HepG2 (cell line): Measurements from ENCODE around the gene SNX24. TPM values are rescaled to one million over a fixed set of nuclear protein-coding genes. Genes with fewer than 3 reads are reported as not detected.

ENCODE experiments used
- ATAC-seq: fragments of 200-7000 bp; cut with Tn5 transposase; 3 replicates; pipeline ENCODE4 v1.9.1; 2020; ENCODE audit warnings: mild to moderate bottlenecking, moderate library complexity
- BruUV-seq: library from RNA; stranded (reverse); fragments of 400-500 nt; replicated peaks from 2 replicates; lab custom pipeline; 2021; lab: Mats Ljungman, UMichigan
- CTCF ChIA-PET: fragments of 300-600 bp; formaldehyde crosslinking; extraction: SDS; loops from one replicate; lab custom pipeline; 2021; ENCODE audit warnings: low total read pairs, inconsistent platforms, low intra/inter-chr PET ratio; lab: Yijun Ruan, JAX
- POLR2A ChIA-PET: fragments of 350-600 bp; sonication (Branson Sonifier 250); formaldehyde crosslinking; loops from one replicate; lab custom pipeline; 2020; ENCODE audit warnings: antibody characterized with exemption, inconsistent platforms; lab: Yijun Ruan, JAX
- DNase-seq: peaks from one replicate; pipeline ENCODE4 v3.0.0-alpha.2; 2015; ENCODE audit warnings: low spot score
- FAIRE-seq: peaks from 3 replicates; lab custom pipeline; 2011; peaks lifted over from hg19 to GRCh38; lab: Jason Lieb, UNC
- H2AFZ ChIP-seq: one replicate; pipeline ENCODE4 v1.6.1; 2011; ENCODE audit warnings: low read length, inconsistent platforms
- H3K27ac ChIP-seq: fragments of 300-600 bp; 3 replicates; pipeline ENCODE4 v1.8.0; 2011; ENCODE audit warnings: mixed run types, mild to moderate bottlenecking, mixed read lengths, low read length, inconsistent platforms; ENCODE audit not compliant: insufficient read depth; ENCODE audit errors: extremely low read length
- H3K27me3 ChIP-seq, 2 experiments: fragments of 200-600 bp in 1 of 2; 2 replicates in 1 of 2; 3 replicates in 1 of 2; pipeline versions ENCODE4 v1.6.0 to v1.8.0; 2011; ENCODE audit warnings: low read length in 2 of 2, mild to moderate bottlenecking in 2 of 2, moderate library complexity in 2 of 2, inconsistent platforms in 1 of 2; ENCODE audit not compliant: insufficient read depth in 2 of 2, control insufficient read depth in 1 of 2
- H3K36me3 ChIP-seq, 2 experiments: fragments of 200-600 bp in 1 of 2; replicated peaks in 1 of 2; 2 replicates in 1 of 2; 3 replicates in 1 of 2; pipeline versions ENCODE4 v1.5.1 to v1.8.0; 2011; ENCODE audit warnings: low read length in 2 of 2, inconsistent platforms in 1 of 2; ENCODE audit not compliant: insufficient read depth in 2 of 2, control insufficient read depth in 1 of 2
- H3K4me1 ChIP-seq: 2 replicates; pipeline ENCODE4 v1.5.1; 2012; ENCODE audit warnings: low read length, inconsistent platforms; ENCODE audit not compliant: insufficient read depth
- H3K4me2 ChIP-seq: 2 replicates; pipeline ENCODE4 v1.6.0; 2011; ENCODE audit warnings: low read depth, low read length, inconsistent platforms
- H3K4me3 ChIP-seq, 3 experiments: fragments of 200-600 bp in 1 of 3; sonication (generic), shearing (Covaris generic) in 1 of 3; replicated peaks in 1 of 3; 2 replicates each; pipeline ENCODE4 v1.5.1; 2011 to 2016; ENCODE audit warnings: low read length in 3 of 3, inconsistent platforms in 2 of 3, low read depth in 2 of 3, mild to moderate bottlenecking in 2 of 3, control low read depth in 1 of 3, mixed read lengths in 1 of 3; ENCODE audit not compliant: insufficient read depth in 1 of 3
- H3K79me2 ChIP-seq: one replicate; pipeline ENCODE4 v1.6.1; 2011; ENCODE audit warnings: low read length, inconsistent platforms; ENCODE audit not compliant: insufficient read depth
- H3K9ac ChIP-seq: 2 replicates; pipeline ENCODE4 v1.6.0; 2011; ENCODE audit warnings: mild to moderate bottlenecking, low read depth, low read length, inconsistent platforms; ENCODE audit not compliant: insufficient read depth
- H3K9me3 ChIP-seq: 2 replicates; pipeline ENCODE4 v1.5.1; 2012; ENCODE audit warnings: mild to moderate bottlenecking, low read length
- H4K20me1 ChIP-seq: 2 replicates; pipeline ENCODE4 v1.6.0; 2011; ENCODE audit warnings: inconsistent platforms, mild to moderate bottlenecking, low read length, moderate library complexity; ENCODE audit not compliant: insufficient read depth
- HCFC1 ChIP-seq: fragments of 150-350 bp; IDR thresholded peaks from 2 replicates; pipeline ENCODE4 v1.6.1; 2014; ENCODE audit warnings: low read depth, low read length
- LCORL ChIP-seq, 2 experiments: fragments of 450-650 bp in 1 of 2; sonication (generic) in 1 of 2; formaldehyde crosslinking in 1 of 2; IDR thresholded peaks; 2 replicates each; pipeline versions ENCODE4 v1.5.0 to v1.6.1; 2017 to 2020; ENCODE audit warnings: antibody characterized with exemption in 1 of 2, missing genetic modification reagents in 1 of 2
- NAIF1 ChIP-seq: sonication (generic); formaldehyde crosslinking; IDR thresholded peaks from 2 replicates; pipeline ENCODE4 v1.5.0; 2020; ENCODE audit warnings: mild to moderate bottlenecking, missing genetic modification reagents, borderline replicate concordance
- PAXIP1 ChIP-seq: sonication (generic); formaldehyde crosslinking; conservative IDR thresholded peaks from 2 replicates; pipeline ENCODE4 v1.4.0; 2020; ENCODE audit warnings: mild to moderate bottlenecking, missing genetic modification reagents, moderate library complexity
- PHF21A ChIP-seq: sonication (generic); formaldehyde crosslinking; IDR thresholded peaks from 2 replicates; pipeline ENCODE4 v1.5.0; 2020; ENCODE audit warnings: mild to moderate bottlenecking, missing genetic modification reagents
- PITX1 ChIP-seq: sonication (generic); formaldehyde crosslinking; IDR thresholded peaks from 2 replicates; pipeline ENCODE4 v1.5.1; 2020; ENCODE audit warnings: mild to moderate bottlenecking, missing genetic modification reagents
- PLRG1 ChIP-seq: fragments of 450-650 bp; conservative IDR thresholded peaks from 2 replicates; pipeline ENCODE4 v1.6.1; 2016
- RBM22 ChIP-seq: fragments of 200-400 bp; formaldehyde crosslinking; optimal IDR thresholded peaks from 2 replicates; pipeline ENCODE3; 2017; ENCODE audit warnings: mild to moderate bottlenecking, low read length, moderate library complexity
- TERF1 ChIP-seq: sonication (generic); formaldehyde crosslinking; IDR thresholded peaks from 2 replicates; pipeline ENCODE4 v1.8.0; 2022; ENCODE audit warnings: mild to moderate bottlenecking, missing genetic modification reagents, moderate library complexity
- TP53 ChIP-seq: sonication (generic); formaldehyde crosslinking; conservative IDR thresholded peaks from 2 replicates; pipeline ENCODE4 v1.4.0; 2020; ENCODE audit warnings: missing genetic modification reagents
- ZBTB38 ChIP-seq: sonication (generic); formaldehyde crosslinking; IDR thresholded peaks from 2 replicates; pipeline ENCODE4 v1.5.1; 2020; ENCODE audit warnings: mild to moderate bottlenecking, missing genetic modification reagents
- ZNF333 ChIP-seq: sonication (generic); formaldehyde crosslinking; IDR thresholded peaks from 2 replicates; pipeline ENCODE4 v1.4.0; 2020; ENCODE audit warnings: mild to moderate bottlenecking, missing genetic modification reagents, borderline replicate concordance
- ZNF451 ChIP-seq: sonication (generic); formaldehyde crosslinking; IDR thresholded peaks from 2 replicates; pipeline ENCODE4 v1.5.0; 2020; ENCODE audit warnings: mild to moderate bottlenecking, missing genetic modification reagents
- ZNF816 ChIP-seq: sonication (generic); formaldehyde crosslinking; IDR thresholded peaks from 2 replicates; pipeline ENCODE4 v1.8.0; 2022; ENCODE audit warnings: missing genetic modification reagents, mild to moderate bottlenecking, borderline replicate concordance
- WGBS: methylation state at CpG from one replicate; pipeline ENCODE4 v1.1.6; 2017; ENCODE audit warnings: low lambda C conversion rate; 5-methylcytosine and 5-hydroxymethylcytosine counted together
- in situ Hi-C: cut with HindIII; loops from 2 replicates; pipeline ENCODE4 v1.10.0; 2017; ENCODE audit warnings: low pct_unique_long_range_greater_than_20kb; ENCODE audit not compliant: extremely low pct_ligation_motif_present
- intact Hi-C: fragments of 100-400 bp; cut with micrococcal nuclease; formaldehyde crosslinking; loops from one replicate; pipeline ENCODE4 v1.10.0; 2022; ENCODE audit not compliant: unreplicated experiment
- polyA plus RNA-seq, 8 experiments: library from polyadenylated mRNA; depleted of rRNA in 3 of 8; stranded (reverse) in 7 of 8; unstranded in 1 of 8; fragments of >200 nt; fragmentation: Illumina TruSeq in 4 of 8; extraction: Trizol in 4 of 8; gene quantifications; 2 replicates each; pipeline versions ENCODE4 v1.2.1 to v1.2.3, GENCODE V29; 2011 to 2016; ENCODE audit warnings: low read depth in 4 of 8, missing spikeins in 1 of 8, mixed read lengths in 1 of 8; ENCODE audit not compliant: insufficient read depth in 1 of 8
- total RNA-seq, 5 experiments: library from RNA; depleted of rRNA; stranded (reverse); fragments of >200 nt; fragmentation: Illumina TruSeq; extraction: Trizol; gene quantifications; 2 replicates each; pipeline ENCODE4 v1.2.3, GENCODE V29; 2016; ENCODE audit warnings: low read depth in 1 of 5

Gene SNX24
- total and polyA plus RNA-seq, 2 of the 13 experiments (the other 11 are each of a cell fraction or from before 2014, with no cell fraction given) = 7.2 to 23.7 TPM

GRCh38 chr5:122977319-122977718 is 131.9 kb downstream of the SNX24 start:
- intact Hi-C loops (no loop called here), in situ Hi-C loops (no loop called here)
- Histone ChIP-seq H3K36me3 (no peaks in the 10 kb centered on the region), H3K9me3 (no peaks in the 10 kb centered on the region), H3K9ac (no peak overlapping the region), H3K4me3 (no peak overlapping the region), H3K4me2 (no peak overlapping the region), H3K79me2 (no peaks in the 10 kb centered on the region), H3K27ac (no peak overlapping the region), H2AFZ (no peak overlapping the region), H3K4me1 (peaks cover 30% of the 10 kb centered on the region), H4K20me1 (no peaks in the 10 kb centered on the region), H3K27me3 (no peaks in the 10 kb centered on the region)
- WGBS = 64% methylated on average over 2 of the region's 2 CpGs
- ChIA-PET CTCF (no interaction called here), POLR2A (no interaction called here)
- FAIRE-seq = no peak
- TF ChIP-seq ZBTB38 (CRISPR knock-in tag) (no peak), PAXIP1 (CRISPR knock-in tag) (0 out of 2 replicates have a peak, but pooled peaks have one; percentile 18), PHF21A (no peak)
- DNase-seq = no peak
- peak; percentile 73 for ATAC-seq
- BruUV-seq = no TSS peak

GRCh38 chr5:122978068-122978467 is 132.7 kb downstream of the SNX24 start:
- no TSS peak for BruUV-seq
- peak overlapping the region; percentile 14; the same call in 1 of the 2 replicates for H3K4me2 ChIP-seq
- H3K4me3 ChIP-seq = no peak overlapping the region
- CTCF ChIA-PET = no interaction called here
- in situ Hi-C loops (no loop called here), intact Hi-C loops (no loop called here)
- H3K79me2 ChIP-seq = no peaks in the 10 kb centered on the region
- H3K4me1 ChIP-seq = peaks cover 30% of the 10 kb centered on the region
- H3K36me3 ChIP-seq = no peaks in the 10 kb centered on the region
- H4K20me1 ChIP-seq = no peaks in the 10 kb centered on the region
- ATAC-seq = no peak
- POLR2A ChIA-PET = no interaction called here
- FAIRE-seq = no peak
- H3K9ac ChIP-seq = no peak overlapping the region
- peak overlapping the region; percentile 29 for H3K27ac ChIP-seq
- no peaks in the 10 kb centered on the region for H3K27me3 ChIP-seq
- WGBS = 26% methylated on average over 2 of the region's 2 CpGs
- no peaks in the 10 kb centered on the region for H3K9me3 ChIP-seq
- H2AFZ ChIP-seq = no peak overlapping the region
- DNase-seq = no peak
- TF ChIP-seq ZNF333 (no peak), PLRG1 (no peak), RBM22 (no peak), ZNF451 (CRISPR knock-in tag) (no peak), TP53 (CRISPR knock-in tag) (no peak), PITX1 (CRISPR knock-in tag) (no peak), LCORL (IDR thresholded peaks at IDR 0.05) (no peak), LCORL (CRISPR knock-in tag; IDR thresholded peaks at IDR 0.05) (no peak), ZBTB38 (CRISPR knock-in tag) (no peak), NAIF1 (no peak), HCFC1 (no peak), ZNF816 (CRISPR knock-in tag) (no peak), TERF1 (CRISPR knock-in tag) (no peak)
